GM19463 (cell line): Measurements from ENCODE around the gene BACH2.
"Not testable (repeated sequence)": the region's sequence is repeated elsewhere in the genome, so short reads cannot be mapped to it uniquely, and the experiment has no call there.

ENCODE experiments used
- ATAC-seq: cut with Tn5 transposase; IDR thresholded peaks from one replicate; pipeline ENCODE4 v1.9.1; 2021; ENCODE audit warnings: mild to moderate bottlenecking, moderate library complexity; ENCODE audit not compliant: unreplicated experiment

The BACH2 gene

GRCh38 chr6:90076511-90077415 is 219.9 kb downstream of the BACH2 start:
- no peak for ATAC-seq

GRCh38 chr6:90074161-90074850 is 222.3 kb downstream of the BACH2 start:
- ATAC-seq = no peak

- no peak for ATAC-seq
These were observed 223.6 kb downstream of the BACH2 start for GRCh38 chr6:90072935-90073464.

- ATAC-seq = no peak
These were observed 224.1 kb downstream of the BACH2 start for GRCh38 chr6:90072501-90072900.

GRCh38 chr6:90068703-90069523 is 227.7 kb downstream of the BACH2 start:
- ATAC-seq = no peak

- ATAC-seq = no peak
These were observed 228.4 kb downstream of the BACH2 start for GRCh38 chr6:90068264-90068663.

GRCh38 chr6:90066697-90067096 is 229.9 kb downstream of the BACH2 start:
- no peak for ATAC-seq

- no peak for ATAC-seq
These were observed 231.5 kb downstream of the BACH2 start for GRCh38 chr6:90065173-90065572.

GRCh38 chr6:90062667-90063066 is 234.0 kb downstream of the BACH2 start:
- no peak for ATAC-seq

- no peak for ATAC-seq
These were observed 234.6 kb downstream of the BACH2 start for GRCh38 chr6:90062051-90062450.

- ATAC-seq = not testable (repeated sequence)
These were observed 237.5 kb downstream of the BACH2 start for GRCh38 chr6:90059178-90059577.

GRCh38 chr6:90055924-90056323 is 240.7 kb downstream of the BACH2 start:
- not testable (repeated sequence) for ATAC-seq

- not testable (repeated sequence) for ATAC-seq
These were observed 242.4 kb downstream of the BACH2 start for GRCh38 chr6:90054193-90054592.

- no peak for ATAC-seq
These were observed 243.0 kb downstream of the BACH2 start for GRCh38 chr6:90053614-90054013.

GRCh38 chr6:90049295-90049694 is 247.3 kb downstream of the BACH2 start:
- no peak for ATAC-seq

- no peak for ATAC-seq
These were observed 248.3 kb downstream of the BACH2 start for GRCh38 chr6:90048206-90048967.

GRCh38 chr6:90045535-90045934 is 251.1 kb downstream of the BACH2 start:
- no peak for ATAC-seq

GRCh38 chr6:90044833-90045381 is 251.7 kb downstream of the BACH2 start:
- no peak for ATAC-seq

GRCh38 chr6:90044182-90044832 is 252.3 kb downstream of the BACH2 start:
- ATAC-seq = no peak
